Measurements from ENCODE around the gene MYO15A.

MYO15A gene

GRCh38 chr17:18132711-18133110 is 24.2 kb downstream of the MYO15A start:
- no peak for DNase-seq

GRCh38 chr17:18136357-18136756 is 27.8 kb downstream of the MYO15A start:
- no peak for DNase-seq

GRCh38 chr17:18138065-18138749 is 29.7 kb downstream of the MYO15A start:
- no peak for DNase-seq

- DNase-seq = no peak
Measured at GRCh38 chr17:18139092-18139491, 30.5 kb downstream of the MYO15A start.

GRCh38 chr17:18139498-18139897 is 30.9 kb downstream of the MYO15A start:
- DNase-seq = no peak

GRCh38 chr17:18139949-18140348 is 31.4 kb downstream of the MYO15A start:
- DNase-seq = no peak

- no peak for DNase-seq
Measured at GRCh38 chr17:18140648-18141047, 32.1 kb downstream of the MYO15A start.

- DNase-seq = no peak
Measured at GRCh38 chr17:18141210-18141803, 32.8 kb downstream of the MYO15A start.

GRCh38 chr17:18142417-18142816 is 33.9 kb downstream of the MYO15A start:
- DNase-seq = no peak

- no peak for DNase-seq
Measured at GRCh38 chr17:18143044-18143936, 34.7 kb downstream of the MYO15A start.

GRCh38 chr17:18144261-18144660 is 35.7 kb downstream of the MYO15A start:
- no peak for DNase-seq

- DNase-seq = no peak
Measured at GRCh38 chr17:18144855-18145254, 36.3 kb downstream of the MYO15A start.

GRCh38 chr17:18145811-18146210 is 37.3 kb downstream of the MYO15A start:
- no peak for DNase-seq

- no peak for DNase-seq
Measured at GRCh38 chr17:18146259-18146658, 37.7 kb downstream of the MYO15A start.

- DNase-seq = no peak
Measured at GRCh38 chr17:18146980-18147379, 38.4 kb downstream of the MYO15A start.

GRCh38 chr17:18148586-18148985 is 40.0 kb downstream of the MYO15A start:
- no peak for DNase-seq

GRCh38 chr17:18151290-18151689 is 42.7 kb downstream of the MYO15A start:
- no peak for DNase-seq

GRCh38 chr17:18155179-18155578 is 46.6 kb downstream of the MYO15A start:
- DNase-seq = no peak

- DNase-seq = no peak
Measured at GRCh38 chr17:18156171-18156975, 47.8 kb downstream of the MYO15A start.

GRCh38 chr17:18156976-18157280 is 48.4 kb downstream of the MYO15A start:
- DNase-seq = peak; percentile 20

- peak; percentile 19 for DNase-seq
Measured at GRCh38 chr17:18157354-18157985, 48.9 kb downstream of the MYO15A start.

GRCh38 chr17:18158022-18158600 is 49.6 kb downstream of the MYO15A start:
- DNase-seq = peak; percentile 91
